GM21619 (cell line): Measurements from ENCODE around the gene TNKS1BP1.
"Not testable (repeated sequence)": the region's sequence is repeated elsewhere in the genome, so short reads cannot be mapped to it uniquely, and the experiment has no call there.

Source experiments
- ATAC-seq: cut with Tn5 transposase; IDR thresholded peaks from one replicate; pipeline ENCODE4 v1.9.1; 2021; ENCODE audit not compliant: unreplicated experiment

The TNKS1BP1 gene

GRCh38 chr11:57356268-57356667 is 31.5 kb upstream of the TNKS1BP1 start:
- no peak for ATAC-seq

- no peak for ATAC-seq
These were observed 29.9 kb upstream of the TNKS1BP1 start for GRCh38 chr11:57354699-57355098.

GRCh38 chr11:57353852-57354251 is 29.1 kb upstream of the TNKS1BP1 start:
- no peak for ATAC-seq

- no peak for ATAC-seq
These were observed 28.7 kb upstream of the TNKS1BP1 start for GRCh38 chr11:57353446-57353845.

- no peak for ATAC-seq
These were observed 28.3 kb upstream of the TNKS1BP1 start for GRCh38 chr11:57353036-57353435.

- no peak for ATAC-seq
These were observed 24.9 kb upstream of the TNKS1BP1 start for GRCh38 chr11:57349491-57350274.

GRCh38 chr11:57348636-57349313 is 24.0 kb upstream of the TNKS1BP1 start:
- ATAC-seq = no peak

- no peak for ATAC-seq
These were observed 23.3 kb upstream of the TNKS1BP1 start for GRCh38 chr11:57348052-57348451.

- ATAC-seq = no peak
These were observed 22.6 kb upstream of the TNKS1BP1 start for GRCh38 chr11:57347336-57347735.

- ATAC-seq = no peak
These were observed 20.9 kb upstream of the TNKS1BP1 start for GRCh38 chr11:57345555-57346211.

- ATAC-seq = no peak
These were observed 20.1 kb upstream of the TNKS1BP1 start for GRCh38 chr11:57344826-57345225.

- ATAC-seq = no peak
These were observed 19.1 kb upstream of the TNKS1BP1 start for GRCh38 chr11:57343825-57344224.

GRCh38 chr11:57342702-57343101 is 17.9 kb upstream of the TNKS1BP1 start:
- no peak for ATAC-seq

- ATAC-seq = no peak
These were observed 16.6 kb upstream of the TNKS1BP1 start for GRCh38 chr11:57341250-57341808.

- no peak for ATAC-seq
These were observed 15.4 kb upstream of the TNKS1BP1 start for GRCh38 chr11:57340039-57340615.

- no peak for ATAC-seq
These were observed 14.6 kb upstream of the TNKS1BP1 start for GRCh38 chr11:57339328-57339727.

GRCh38 chr11:57338142-57338541 is 13.4 kb upstream of the TNKS1BP1 start, which contains the start of gene P2RX3:
Gene P2RX3, plus strand, starts transcription at chr11:57338352. Its CDS starts 199 bp downstream, at chr11:57338551.
- ATAC-seq = no peak

- not testable (repeated sequence) for ATAC-seq
These were observed 12.1 kb upstream of the TNKS1BP1 start for GRCh38 chr11:57336856-57337255.

GRCh38 chr11:57336111-57336666 is 11.4 kb upstream of the TNKS1BP1 start:
- no peak for ATAC-seq

- ATAC-seq = peak; percentile 99
These were observed 10.8 kb upstream of the TNKS1BP1 start, which contains the start of gene SSRP1 for GRCh38 chr11:57335343-57336110. Gene SSRP1, minus strand, starts transcription at chr11:57335892. Its CDS starts 771 bp downstream, at chr11:57335121.
